ENCODE data around the gene UBL4A. TPM values are rescaled to one million over a fixed set of nuclear protein-coding genes. Genes with fewer than 3 reads are reported as not detected.

The UBL4A gene
- total RNA-seq, 1 experiment from 2014 or later = 37.4 TPM

- intact Hi-C loops (cut with micrococcal nuclease) = no loop called here
- no TSS peak for BruUV-seq (replicated peaks)
- Histone ChIP-seq H3K27me3 (ENCODE audit: insufficient read depth, low read length) (no peaks in the 10 kb centered on the region), H3K4me3 (replicated peaks in 1 of 2; ENCODE audit: low read depth in 1 of 2, low read length in 2 of 2) (no peak overlapping the region), H3K9me2 (ENCODE audit: insufficient read depth) (no peaks in the 10 kb centered on the region), H4K20me1 (ENCODE audit: insufficient read depth) (no peaks in the 10 kb centered on the region), H3K27ac (ENCODE audit: low read depth, low read length) (no peak overlapping the region), H3K9ac (ENCODE audit: low read length) (no peak overlapping the region), H3K79me2 (ENCODE audit: insufficient read depth, low read length) (no peaks in the 10 kb centered on the region), H3K4me1 (ENCODE audit: control insufficient read depth in 1 of 2, insufficient read depth in 2 of 2, low read length in 2 of 2) (no peaks in the 10 kb centered on the region), H3K4me2 (ENCODE audit: low read length) (no peak overlapping the region), H3K9me3 (ENCODE audit: control insufficient read depth in 1 of 2, insufficient read depth in 1 of 2, low read depth in 1 of 2, low read length in 2 of 2) (no peaks in the 10 kb centered on the region), H2AFZ (ENCODE audit: low read depth, low read length, poor library complexity, severe bottlenecking) (no peak overlapping the region), H3K36me3 (ENCODE audit: control insufficient read depth in 1 of 2, insufficient read depth in 2 of 2, low read length in 2 of 2) (no peaks in the 10 kb centered on the region; a peak in 1 of 4 replicates)
- ChIA-PET POLR2A (no interaction called here), RAD21 (ENCODE audit: low non-redundant PET in 1 of 2, low total read pairs in 2 of 2, uncharacterized antibody in 2 of 2, unreplicated experiment in 2 of 2) (no interaction called here), CTCF (no interaction called here)
- ATAC-seq = no peak
- no peak for TF ChIP-seq SP1 (IDR thresholded peaks at IDR 0.05; ENCODE audit: low read depth)
- TF ChIP-seq ELF1 (IDR thresholded peaks at IDR 0.05; ENCODE audit: borderline replicate concordance, low read depth) = no peak
- TF ChIP-seq YY1 (IDR thresholded peaks at IDR 0.05; ENCODE audit: extremely low read depth, insufficient replicate concordance, low read depth, low read length) = no peak
- TF ChIP-seq TCF7L2 (IDR thresholded peaks at IDR 0.05; ENCODE audit: borderline replicate concordance, extremely low read depth, insufficient read depth, insufficient read length) = no peak
- no peak for TF ChIP-seq CEBPB (IDR thresholded peaks at IDR 0.05; ENCODE audit: low read depth)
- no peak for TF ChIP-seq EGR1 (IDR thresholded peaks at IDR 0.05; ENCODE audit: low read depth)
- no peak for TF ChIP-seq SRF (IDR thresholded peaks at IDR 0.05; ENCODE audit: low read depth)
- TF ChIP-seq POLR2AphosphoS5 (IDR thresholded peaks at IDR 0.05; ENCODE audit: low read depth, low read length) = no peak
- TF ChIP-seq ATF3 (IDR thresholded peaks at IDR 0.05) = no peak
- no peak for TF ChIP-seq ZFX (IDR thresholded peaks at IDR 0.05)
- no peak for TF ChIP-seq RAD21 (IDR thresholded peaks at IDR 0.05; ENCODE audit: low read depth)
- no peak for DNase-seq (ENCODE audit: low read depth, low spot score)
Measured at GRCh38 chrX:154471839-154472684, 14.4 kb downstream of the UBL4A start.
